Measurements from ENCODE around the gene ANO8.

DNA sequence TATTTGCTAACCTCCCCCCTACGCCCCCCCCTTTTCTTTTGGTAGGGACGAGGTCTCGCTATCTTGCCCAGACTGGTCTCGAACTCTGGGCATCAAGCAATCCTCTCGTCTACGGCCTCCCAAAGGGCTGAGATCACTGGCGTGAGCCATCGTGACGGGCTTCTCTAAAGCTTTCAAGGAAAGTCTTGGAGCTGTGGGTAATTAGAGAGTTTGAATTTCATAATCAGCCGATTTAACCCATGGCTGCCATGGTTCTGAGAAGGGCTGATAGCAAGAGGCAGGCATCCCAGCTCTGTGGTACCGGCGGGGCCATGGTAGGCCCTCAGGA, 30.8 kb downstream of the ANO8 start:
- TF ChIP-seq CTCF (IDR thresholded peaks at IDR 0.05) (no peak), POLR2A (IDR thresholded peaks at IDR 0.05) (no peak)

All from adrenal gland (tissue), 5 donors.